Calu3 (cell line): ENCODE measurements around the gene CCN6. TPM values are rescaled to one million over a fixed set of nuclear protein-coding genes. Genes with fewer than 3 reads are reported as not detected.
"Not testable (repeated sequence)": the region's sequence is repeated elsewhere in the genome, so short reads cannot be mapped to it uniquely, and the experiment has no call there.

Experiments used
- BruUV-seq: library from RNA; stranded (reverse); fragments of 400-500 nt; replicated peaks from 2 replicates; lab custom pipeline; 2021; lab: Mats Ljungman, UMichigan
- CTCF ChIA-PET: fragments of 300-600 bp; sonication (Branson Sonifier 250); formaldehyde crosslinking; loops from one replicate; lab custom pipeline; 2022; ENCODE audit warnings: antibody characterized with exemption; lab: Charles Lee
- DNase-seq: peaks from one replicate; pipeline ENCODE4 v3.0.0; 2022
- H3K27ac Mint-ChIP-seq: one replicate; pipeline ENCODE4 v1.8.0; 2022; ENCODE audit warnings: mixed read lengths; ENCODE audit not compliant: unreplicated experiment
- H3K27me3 Mint-ChIP-seq: one replicate; pipeline ENCODE4 v1.8.0; 2022; ENCODE audit warnings: mixed read lengths; ENCODE audit not compliant: unreplicated experiment
- H3K36me3 Mint-ChIP-seq: one replicate; pipeline ENCODE4 v1.8.0; 2022; ENCODE audit warnings: mild to moderate bottlenecking, moderate library complexity, mixed read lengths; ENCODE audit not compliant: insufficient read depth, unreplicated experiment
- H3K4me1 Mint-ChIP-seq: one replicate; pipeline ENCODE4 v1.8.0; 2022; ENCODE audit warnings: mild to moderate bottlenecking, low read depth, mixed read lengths; ENCODE audit not compliant: unreplicated experiment
- H3K4me3 Mint-ChIP-seq: one replicate; pipeline ENCODE4 v1.8.0; 2022; ENCODE audit warnings: mild to moderate bottlenecking, low read depth, moderate library complexity, mixed read lengths; ENCODE audit not compliant: unreplicated experiment
- H3K9me3 Mint-ChIP-seq: one replicate; pipeline ENCODE4 v1.8.0; 2022; ENCODE audit warnings: low read depth, mixed read lengths; ENCODE audit not compliant: unreplicated experiment
- CTCF ChIP-seq: fragments of 200-600 bp; IDR thresholded peaks from one replicate; pipeline ENCODE4 v1.8.0; 2022; ENCODE audit warnings: antibody characterized with exemption; ENCODE audit not compliant: unreplicated experiment
- intact Hi-C: fragments of 100-400 bp; cut with micrococcal nuclease; formaldehyde crosslinking; loops from one replicate; pipeline ENCODE4 v1.10.0; 2022; ENCODE audit not compliant: unreplicated experiment
- total RNA-seq: library from RNA; stranded (reverse); gene quantifications from 2 replicates; pipeline ENCODE4 v1.2.3, GENCODE V29; 2022

Gene CCN6
- total RNA-seq, 1 experiment from 2014 or later = not detected

- CTCF ChIA-PET = no interaction called here
- no peaks in the 10 kb centered on the region for H3K27me3 Mint-ChIP-seq
- DNase-seq = no peak
- H3K27ac Mint-ChIP-seq = no peak overlapping the region
- BruUV-seq = no TSS peak
- no peak overlapping the region for H3K4me3 Mint-ChIP-seq
- H3K36me3 Mint-ChIP-seq = peaks cover 11% of the 10 kb centered on the region
- H3K9me3 Mint-ChIP-seq = no peaks in the 10 kb centered on the region
- TF ChIP-seq CTCF = no peak
- H3K4me1 Mint-ChIP-seq = no peaks in the 10 kb centered on the region
- intact Hi-C loops = loop anchor here (5.0 to 10.0 kb wide), 4 partner anchors 460 to 1010 kb away; partner anchors contain the start of gene REV3L
These were observed 9.0 kb upstream of the CCN6 start for GRCh38 chr6:112044856-112045255.

- H3K27me3 Mint-ChIP-seq, H3K9me3 Mint-ChIP-seq, DNase-seq, H3K4me3 Mint-ChIP-seq, H3K4me1 Mint-ChIP-seq, H3K27ac Mint-ChIP-seq, CTCF ChIA-PET, BruUV-seq: not testable (repeated sequence)
- H3K36me3 Mint-ChIP-seq = peaks cover 11% of the 10 kb centered on the region
- intact Hi-C loops = loop anchor here (10.0 kb wide), 3 partner anchors 463 to 1013 kb away; partner anchors contain the start of gene REV3L
These were observed 6.4 kb upstream of the CCN6 start for GRCh38 chr6:112047523-112047922.

DNA sequence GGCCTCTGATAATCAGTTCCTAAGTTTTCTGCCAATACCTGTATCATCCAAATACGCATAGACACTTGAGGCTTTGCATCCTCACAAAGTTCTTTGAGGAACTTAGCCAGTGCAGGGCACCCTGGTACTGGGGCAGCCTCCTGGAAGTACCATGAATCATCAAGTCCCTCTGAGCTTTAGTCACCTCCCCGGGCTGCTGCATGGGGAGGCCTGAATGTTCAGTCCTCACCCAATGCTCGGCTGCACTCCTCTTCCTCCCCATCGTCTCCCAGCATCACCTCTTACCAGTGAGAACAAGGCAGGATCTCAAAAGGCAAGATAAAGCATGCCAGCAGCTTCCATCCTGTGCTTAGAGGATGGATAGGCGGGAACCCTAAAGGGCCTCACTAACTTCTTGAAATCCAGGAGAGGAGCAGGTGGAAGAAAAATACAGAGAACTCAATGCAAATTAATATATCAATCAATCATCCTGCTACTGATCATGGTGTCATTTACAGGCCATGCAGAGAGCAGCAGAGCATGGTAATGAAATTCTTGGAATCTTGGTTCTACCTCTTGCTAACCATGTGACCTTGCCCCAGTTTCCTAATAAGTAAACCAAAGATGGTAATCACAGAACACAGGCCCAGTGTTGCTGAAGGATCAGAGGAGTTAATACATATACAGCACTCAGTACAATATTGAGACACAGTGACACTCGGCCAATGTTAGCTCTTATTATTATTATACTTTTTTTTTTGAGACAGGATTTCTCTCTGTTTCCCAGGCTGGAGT is 4.7 kb upstream of the CCN6 start:
- Mint-ChIP-seq H3K4me1 (no peaks in the 10 kb centered on the region), H3K36me3 (no peaks in the 10 kb centered on the region), H3K9me3 (no peaks in the 10 kb centered on the region), H3K27ac (no peak overlapping the region), H3K27me3 (no peaks in the 10 kb centered on the region), H3K4me3 (no peak overlapping the region)
- intact Hi-C loops = loop anchor here (10.0 kb wide), 3 partner anchors 464 to 1014 kb away; partner anchors contain the start of gene REV3L
- CTCF ChIA-PET = no interaction called here
- no peak for DNase-seq
- no TSS peak for BruUV-seq
- no peak for TF ChIP-seq CTCF

DNA sequence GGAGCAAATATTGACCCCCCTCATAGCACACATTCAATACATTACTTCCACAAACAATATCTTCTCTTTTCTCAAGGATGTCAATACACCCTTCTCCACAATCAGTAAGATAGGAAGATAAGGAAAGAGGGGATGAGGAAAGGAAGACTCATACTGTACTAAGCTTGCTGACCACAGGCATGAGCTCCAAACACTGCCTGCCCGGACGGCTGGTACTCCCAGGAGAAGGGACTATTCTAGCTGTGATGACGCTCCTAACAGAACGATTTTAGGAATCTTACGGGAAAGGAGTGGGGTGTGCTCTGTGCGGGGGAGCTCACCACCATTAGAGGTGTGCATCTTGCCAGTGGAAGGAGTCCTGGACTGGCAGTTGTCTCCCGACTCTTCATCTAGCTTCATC is 3.9 kb upstream of the CCN6 start:
- H3K27me3 Mint-ChIP-seq = no peaks in the 10 kb centered on the region
- H3K9me3 Mint-ChIP-seq = no peaks in the 10 kb centered on the region
- H3K4me3 Mint-ChIP-seq = no peak overlapping the region
- H3K4me1 Mint-ChIP-seq = no peaks in the 10 kb centered on the region
- CTCF ChIA-PET = no interaction called here
- H3K27ac Mint-ChIP-seq = no peak overlapping the region
- no peaks in the 10 kb centered on the region for H3K36me3 Mint-ChIP-seq
- intact Hi-C loops = loop anchor here (10.0 kb wide), 3 partner anchors 465 to 1015 kb away; partner anchors contain the start of gene REV3L
- DNase-seq = no peak
- BruUV-seq = no TSS peak
- TF ChIP-seq CTCF = no peak

GRCh38 chr6:112050429-112050828 is 3.5 kb upstream of the CCN6 start:
- TF ChIP-seq CTCF = no peak
- no peaks in the 10 kb centered on the region for H3K27me3 Mint-ChIP-seq
- no peak overlapping the region for H3K4me3 Mint-ChIP-seq
- H3K4me1 Mint-ChIP-seq = no peaks in the 10 kb centered on the region
- DNase-seq = no peak
- CTCF ChIA-PET = interaction anchor here (0.6 kb wide), 1 partner anchor 118 kb away, joined by 3 read pairs; no protein-coding TSS in a partner anchor
- BruUV-seq = no TSS peak
- no peak overlapping the region for H3K27ac Mint-ChIP-seq
- H3K9me3 Mint-ChIP-seq = no peaks in the 10 kb centered on the region
- no peaks in the 10 kb centered on the region for H3K36me3 Mint-ChIP-seq
- intact Hi-C loops = no loop called here

- BruUV-seq, DNase-seq: not testable (repeated sequence)
These were observed 2.6 kb upstream of the CCN6 start for GRCh38 chr6:112051251-112051740.

More at GRCh38 chr6:112051251-112051740, 2.6 kb upstream of the CCN6 start:
- intact Hi-C loops, CTCF ChIA-PET, H3K27ac Mint-ChIP-seq, H3K4me1 Mint-ChIP-seq, H3K27me3 Mint-ChIP-seq, H3K4me3 Mint-ChIP-seq, H3K9me3 Mint-ChIP-seq, H3K36me3 Mint-ChIP-seq: not testable (repeated sequence)
